Activated CD8-positive, alpha-beta T cell treated with anti-CD3 and anti-CD28 coated beads for 36 hours (primary cell): ENCODE measurements around the gene PDSS2. TPM values are rescaled to one million over a fixed set of nuclear protein-coding genes. Genes with fewer than 3 reads are reported as not detected.
A peak's percentile ranks its signal among the peaks of the same experiment; 100 is the strongest.

Experiments used
- ATAC-seq: fragments of 200-7000 bp; cut with Tn5 transposase; one replicate; pipeline ENCODE4 v1.10.0; 2021; ENCODE audit warnings: mild to moderate bottlenecking, moderate library complexity
- CTCF ChIA-PET: fragments of 350-600 bp; sonication (Branson Sonifier 250); formaldehyde crosslinking; loops from one replicate; lab custom pipeline; 2021; ENCODE audit warnings: antibody characterized with exemption; lab: Charles Lee
- POLR2A ChIA-PET: fragments of 350-600 bp; sonication (Branson Sonifier 250); formaldehyde crosslinking; loops from one replicate; lab custom pipeline; 2021; ENCODE audit warnings: antibody characterized with exemption; lab: Charles Lee
- DNase-seq: peaks from one replicate; pipeline ENCODE4 v3.0.0-alpha.2; 2020
- H3K27ac Mint-ChIP-seq: one replicate; pipeline ENCODE4 v1.8.0; 2021; ENCODE audit warnings: mild to moderate bottlenecking, mixed read lengths
- H3K27me3 Mint-ChIP-seq: one replicate; pipeline ENCODE4 v1.8.0; 2021; ENCODE audit warnings: mixed read lengths
- H3K36me3 Mint-ChIP-seq: one replicate; pipeline ENCODE4 v1.8.0; 2021; ENCODE audit warnings: low read depth, mixed read lengths
- H3K4me1 Mint-ChIP-seq: one replicate; pipeline ENCODE4 v1.8.0; 2021; ENCODE audit warnings: low read depth, mixed read lengths
- H3K4me3 Mint-ChIP-seq: one replicate; pipeline ENCODE4 v1.8.0; 2021; ENCODE audit warnings: mild to moderate bottlenecking, moderate library complexity, mixed read lengths
- H3K9me3 Mint-ChIP-seq: one replicate; pipeline ENCODE4 v1.8.0; 2021; ENCODE audit warnings: mixed read lengths
- CTCF ChIP-seq: fragments of 200-600 bp; IDR thresholded peaks from one replicate; pipeline ENCODE4 v1.8.0; 2022; ENCODE audit warnings: antibody characterized with exemption, mild to moderate bottlenecking
- intact Hi-C: fragments of 100-400 bp; cut with micrococcal nuclease; formaldehyde crosslinking; loops from one replicate; pipeline ENCODE4 v1.10.0; 2022
- total RNA-seq, 2 experiments: library from RNA; stranded (reverse); gene quantifications; one replicate each; pipeline ENCODE4 v1.2.3, GENCODE V29; 2021

The PDSS2 gene
- total RNA-seq, 2 experiments from 2014 or later, result 13.2 to 14.8 TPM

- TF ChIP-seq CTCF, result no peak
- ATAC-seq, result no peak
- intact Hi-C loops, result no loop called here
- Mint-ChIP-seq H3K36me3 (no peaks in the 10 kb centered on the region), H3K27me3 (peaks cover 14% of the 10 kb centered on the region), H3K4me3 (no peak overlapping the region), H3K27ac (no peak overlapping the region), H3K4me1 (peaks cover 4% of the 10 kb centered on the region), H3K9me3 (no peaks in the 10 kb centered on the region)
- ChIA-PET CTCF (no interaction called here), POLR2A (no interaction called here)
- DNase-seq, result no peak
Observed at GRCh38 chr6:107495971-107496370, 36.6 kb upstream of the PDSS2 start.

DNA sequence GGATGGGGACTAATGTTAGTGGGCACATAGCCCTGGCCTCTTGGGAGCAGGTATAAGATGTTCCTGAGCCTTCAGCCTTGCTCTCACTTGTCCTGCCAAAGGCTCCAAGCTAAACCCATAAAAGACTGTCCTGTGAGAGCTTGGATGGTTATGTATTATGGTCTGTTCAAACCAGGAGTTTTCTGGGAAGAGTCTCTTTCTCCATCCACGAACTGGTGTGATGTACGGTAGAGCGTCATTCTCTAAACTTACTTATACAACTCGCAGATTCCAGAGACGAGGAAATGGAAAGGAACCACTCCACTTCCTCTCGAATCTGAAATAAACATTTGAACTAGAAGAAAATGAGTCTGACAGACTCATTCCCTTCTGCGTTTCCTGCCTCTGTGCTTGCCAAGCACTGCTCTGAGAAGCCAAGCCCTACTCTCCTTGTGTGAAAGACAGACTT, 35.9 kb upstream of the PDSS2 start:
- DNase-seq, result no peak
- no peaks in the 10 kb centered on the region for H3K36me3 Mint-ChIP-seq
- intact Hi-C loops, result no loop called here
- ChIA-PET CTCF (interaction anchor here (1.0 kb wide), 1 partner anchor 12 kb away, joined by 3 read pairs; no protein-coding TSS in a partner anchor), POLR2A (interaction anchor here (0.6 kb wide), 1 partner anchor 36 kb away, joined by 3 read pairs; the partner anchor contains the start of gene PDSS2)
- no peaks in the 10 kb centered on the region for H3K9me3 Mint-ChIP-seq
- H3K4me3 Mint-ChIP-seq, result no peak overlapping the region
- TF ChIP-seq CTCF, result no peak
- H3K27me3 Mint-ChIP-seq, result peaks cover 16% of the 10 kb centered on the region
- peaks cover 4% of the 10 kb centered on the region for H3K4me1 Mint-ChIP-seq
- H3K27ac Mint-ChIP-seq, result no peak overlapping the region
- ATAC-seq, result no peak

DNA sequence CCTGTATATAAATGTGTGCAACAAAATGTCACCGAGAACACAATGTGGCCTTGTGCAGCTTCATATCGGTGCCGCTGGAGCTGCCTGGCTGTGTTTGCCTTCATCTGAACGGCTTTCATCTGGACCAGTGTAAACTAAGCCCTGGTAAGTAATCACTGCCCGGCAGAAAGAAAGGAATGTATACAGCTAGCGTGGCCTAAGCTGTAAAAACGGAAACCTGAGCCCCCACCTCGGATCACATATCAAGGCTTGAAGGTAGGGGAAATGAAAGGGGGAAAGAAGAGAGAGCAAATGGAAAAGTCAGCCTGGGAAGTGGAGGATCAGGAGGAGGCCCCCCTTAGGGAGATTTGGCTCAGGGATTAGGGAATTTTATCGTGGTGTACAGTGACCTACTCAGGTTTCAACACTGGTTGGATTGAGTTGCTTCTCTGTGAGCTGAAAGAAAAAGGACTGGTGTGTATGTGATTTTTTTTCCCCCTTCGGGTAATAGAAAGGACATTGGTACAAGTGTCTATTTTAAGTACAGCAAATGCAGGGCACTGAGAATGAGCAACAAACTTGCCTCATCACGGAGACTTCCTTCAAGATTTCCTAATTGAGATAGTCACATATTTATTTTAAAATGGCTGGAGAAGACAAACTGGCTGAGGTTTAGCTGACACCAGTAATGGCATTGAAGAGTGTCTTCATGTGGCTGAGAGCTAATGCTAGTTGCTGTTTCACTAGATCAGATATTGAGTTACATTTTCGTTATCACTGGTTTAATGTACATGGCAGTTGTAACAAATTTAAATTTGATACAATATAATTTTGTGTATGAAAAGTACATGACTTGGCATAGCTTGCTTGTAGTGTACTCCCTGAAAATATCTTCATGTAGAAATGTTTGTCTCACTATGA, 34.0 kb upstream of the PDSS2 start:
- DNase-seq, result no peak
- H3K4me3 Mint-ChIP-seq, result no peak overlapping the region
- POLR2A ChIA-PET, result interaction anchor here (1.1 kb wide), 1 partner anchor 378 kb away, joined by 3 read pairs; the partner anchor contains the start of gene BEND3
- H3K9me3 Mint-ChIP-seq, result no peaks in the 10 kb centered on the region
- peaks cover 9% of the 10 kb centered on the region for H3K4me1 Mint-ChIP-seq
- CTCF ChIA-PET, result interaction anchor here (1.0 to 1.5 kb wide), 2 partner anchors 10 to 11 kb away, joined by 3 read pairs; no protein-coding TSS in a partner anchor
- H3K36me3 Mint-ChIP-seq, result no peaks in the 10 kb centered on the region
- peaks cover 19% of the 10 kb centered on the region for H3K27me3 Mint-ChIP-seq
- H3K27ac Mint-ChIP-seq, result no peak overlapping the region
- TF ChIP-seq CTCF, result no peak
- intact Hi-C loops, result no loop called here
- no peak for ATAC-seq

DNA sequence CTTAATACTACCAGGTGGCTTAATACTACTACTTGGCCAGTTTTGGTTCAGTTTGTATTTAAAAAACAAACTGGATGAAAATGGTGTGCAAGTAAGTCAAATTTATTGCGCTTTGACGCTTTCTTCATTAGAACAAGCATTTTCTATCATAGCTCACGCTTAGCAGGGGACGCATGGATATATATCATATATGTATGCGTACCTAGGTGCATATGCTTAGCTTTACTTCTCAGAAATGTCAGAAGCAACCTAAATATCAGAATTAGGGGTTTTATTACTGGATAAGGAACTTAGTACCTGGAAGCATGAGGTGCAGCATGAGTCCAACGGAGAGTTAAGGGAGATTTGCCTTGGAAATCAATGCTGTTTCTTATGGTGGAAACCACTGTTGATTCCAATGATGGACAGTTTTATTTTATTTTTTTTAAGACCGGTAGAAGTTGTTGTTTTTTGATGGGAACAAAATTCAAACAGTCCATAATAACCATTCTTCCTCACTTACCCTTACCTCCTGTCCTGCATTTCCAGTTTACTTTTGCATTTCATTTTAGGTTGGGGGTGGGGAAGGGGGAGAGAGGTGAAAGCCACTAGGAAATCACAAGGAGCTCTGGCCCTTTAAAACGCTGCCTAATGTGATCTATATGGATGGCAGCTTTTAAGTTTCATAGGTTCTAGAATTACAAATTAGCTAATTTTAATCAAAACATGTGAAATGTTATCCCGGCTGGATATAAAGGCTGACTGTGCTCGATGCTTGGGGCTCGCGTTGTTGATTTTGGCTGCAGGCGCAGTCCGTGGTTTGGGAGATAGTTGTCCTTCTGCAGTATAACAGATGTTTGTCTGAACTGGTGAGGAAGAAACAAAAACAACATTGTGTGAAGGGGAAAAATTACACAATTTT, 32.6 kb upstream of the PDSS2 start:
- Mint-ChIP-seq H3K4me3 (peak overlapping the region; percentile 76), H3K9me3 (no peaks in the 10 kb centered on the region), H3K36me3 (no peaks in the 10 kb centered on the region), H3K4me1 (peaks cover 15% of the 10 kb centered on the region), H3K27ac (no peak overlapping the region), H3K27me3 (peaks cover 28% of the 10 kb centered on the region)
- DNase-seq (no peak), ATAC-seq (no peak)
- ChIA-PET POLR2A (interaction anchor here (1.1 to 1.5 kb wide), 3 partner anchors 31 to 376 kb away, joined by 3 to 5 read pairs (median 5); partner anchors contain the start of genes BEND3 and PDSS2), CTCF (interaction anchor here (1.5 to 2.2 kb wide), 2 partner anchors 11 to 174 kb away, joined by 3 to 7 read pairs; no protein-coding TSS in a partner anchor)
- TF ChIP-seq CTCF, result no peak
- intact Hi-C loops, result no loop called here
